Spleen (tissue), 7 donors: Measurements from ENCODE around the gene KIAA0825.

Source experiments
- POLR2A ChIP-seq, 3 donors: fragments of 450-650 bp; IDR thresholded peaks; one replicate each; pipeline ENCODE4 v1.5.1; 2017; ENCODE audit warnings: antibody characterized with exemption in 3 of 3, mild to moderate bottlenecking in 1 of 3
- TF ChIP-seq, protein P1 (sequence below), 11 experiments: fragments of 200-600 bp in 7 of 11; fragments of 450-650 bp in 4 of 11; sonication (generic) in 4 of 11; IDR thresholded peaks in 8 of 11; conservative IDR thresholded peaks in 3 of 11; 1 replicate in 7 of 11; 2 replicates in 4 of 11; pipeline versions ENCODE4 v1.4.0 to v1.8.0; 2016 to 2021; ENCODE audit warnings: antibody characterized with exemption in 11 of 11, inconsistent platforms in 4 of 11, mild to moderate bottlenecking in 1 of 11
- donor health status: DM: no; HTN: no; CAD: no; lungs with moderate emphysema.
- donor health status: DM: no; HTN: no; CAD: no.
- donor health status: DM: no; HTN: no; CAD: no.

DNA sequence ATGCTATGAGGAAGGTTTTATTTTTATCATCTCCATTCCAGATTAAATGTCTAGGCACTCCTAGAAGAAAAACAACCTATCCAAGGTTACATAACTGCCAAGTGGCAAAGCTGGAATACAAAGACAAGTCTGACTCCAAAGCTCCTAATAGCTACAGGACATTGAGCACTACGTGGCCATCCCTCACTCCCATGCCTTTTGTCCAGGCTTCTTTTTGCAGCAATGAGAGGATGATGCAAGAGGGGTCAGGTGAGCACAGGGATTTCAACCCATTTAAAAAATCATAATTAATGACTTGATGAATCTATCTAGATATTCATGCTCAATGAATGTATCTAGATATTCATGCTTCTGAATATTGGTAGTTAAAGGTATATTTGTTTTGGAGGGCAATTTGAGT is 117.0 kb downstream of the KIAA0825 start:
- TF ChIP-seq, protein P1, sequence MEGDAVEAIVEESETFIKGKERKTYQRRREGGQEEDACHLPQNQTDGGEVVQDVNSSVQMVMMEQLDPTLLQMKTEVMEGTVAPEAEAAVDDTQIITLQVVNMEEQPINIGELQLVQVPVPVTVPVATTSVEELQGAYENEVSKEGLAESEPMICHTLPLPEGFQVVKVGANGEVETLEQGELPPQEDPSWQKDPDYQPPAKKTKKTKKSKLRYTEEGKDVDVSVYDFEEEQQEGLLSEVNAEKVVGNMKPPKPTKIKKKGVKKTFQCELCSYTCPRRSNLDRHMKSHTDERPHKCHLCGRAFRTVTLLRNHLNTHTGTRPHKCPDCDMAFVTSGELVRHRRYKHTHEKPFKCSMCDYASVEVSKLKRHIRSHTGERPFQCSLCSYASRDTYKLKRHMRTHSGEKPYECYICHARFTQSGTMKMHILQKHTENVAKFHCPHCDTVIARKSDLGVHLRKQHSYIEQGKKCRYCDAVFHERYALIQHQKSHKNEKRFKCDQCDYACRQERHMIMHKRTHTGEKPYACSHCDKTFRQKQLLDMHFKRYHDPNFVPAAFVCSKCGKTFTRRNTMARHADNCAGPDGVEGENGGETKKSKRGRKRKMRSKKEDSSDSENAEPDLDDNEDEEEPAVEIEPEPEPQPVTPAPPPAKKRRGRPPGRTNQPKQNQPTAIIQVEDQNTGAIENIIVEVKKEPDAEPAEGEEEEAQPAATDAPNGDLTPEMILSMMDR (IDR thresholded peaks at IDR 0.05 in 8 of 11, conservative IDR thresholded peaks at IDR 0.05 in 3 of 11): no peak
- TF ChIP-seq POLR2A (IDR thresholded peaks at IDR 0.05): no peak
